Liver (tissue), 9 donors: ENCODE data around the gene GPATCH3. TPM values are rescaled to one million over a fixed set of nuclear protein-coding genes. Genes with fewer than 3 reads are reported as not detected.

ENCODE experiments used
- DNase-seq: peaks from one replicate; pipeline ENCODE4 v3.0.0-alpha.2; 2017; ENCODE audit warnings: low spot score
- H3K27ac ChIP-seq, 2 donors: one replicate each; pipeline ENCODE4 v1.7.0; 2013; ENCODE audit warnings: inconsistent platforms in 2 of 2, low read length in 2 of 2, control low read depth in 1 of 2, low read depth in 1 of 2, mild to moderate bottlenecking in 1 of 2
- H3K27me3 ChIP-seq, 4 donors: one replicate each; pipeline versions ENCODE4 v1.6.1 to v1.7.0; 2013; ENCODE audit warnings: low read length in 3 of 4, inconsistent platforms in 1 of 4, mild to moderate bottlenecking in 1 of 4, moderate library complexity in 1 of 4; ENCODE audit not compliant: control insufficient read depth in 4 of 4, insufficient read depth in 4 of 4
- H3K36me3 ChIP-seq, 4 donors: one replicate each; pipeline versions ENCODE4 v1.6.1 to v1.7.0; 2013; ENCODE audit warnings: low read length in 3 of 4, mild to moderate bottlenecking in 3 of 4, low read depth in 1 of 4, moderate library complexity in 1 of 4; ENCODE audit not compliant: control insufficient read depth in 4 of 4, insufficient read depth in 3 of 4
- H3K4me1 ChIP-seq, 4 donors: one replicate each; pipeline versions ENCODE4 v1.6.1 to v1.7.0; 2013; ENCODE audit warnings: low read length in 3 of 4, mild to moderate bottlenecking in 3 of 4, moderate library complexity in 1 of 4; ENCODE audit not compliant: control insufficient read depth in 4 of 4, insufficient read depth in 4 of 4
- H3K4me3 ChIP-seq, 3 donors: one replicate each; pipeline versions ENCODE4 v1.6.1 to v1.7.0; 2013; ENCODE audit warnings: low read length in 3 of 3, control low read depth in 1 of 3, low read depth in 1 of 3, mild to moderate bottlenecking in 1 of 3
- H3K9ac ChIP-seq, 2 donors: one replicate each; pipeline ENCODE4 v1.7.0; 2013; ENCODE audit warnings: low read length in 2 of 2, mild to moderate bottlenecking in 2 of 2, moderate library complexity in 2 of 2, control low read depth in 1 of 2, low read depth in 1 of 2
- H3K9me3 ChIP-seq, 4 donors: one replicate each; pipeline versions ENCODE4 v1.6.1 to v1.7.0; 2013; ENCODE audit warnings: low read length in 3 of 4; ENCODE audit not compliant: control insufficient read depth in 4 of 4
- ATF3 ChIP-seq: IDR thresholded peaks from 2 replicates; pipeline ENCODE4 v1.6.1; 2016; ENCODE audit warnings: antibody characterized with exemption
- CTCF ChIP-seq: fragments of 150-350 bp; IDR thresholded peaks from 2 replicates; pipeline ENCODE4 v1.5.1; 2017; ENCODE audit warnings: improper control_type of control experiment, low read depth, low read length; ENCODE audit not compliant: missing input control
- EGR1 ChIP-seq, 2 donors: IDR thresholded peaks; 2 replicates each; pipeline ENCODE4 v1.6.1; 2016 to 2018; ENCODE audit warnings: antibody characterized with exemption in 2 of 2, low read depth in 2 of 2
- FOXA1 ChIP-seq: IDR thresholded peaks from 2 replicates; pipeline ENCODE4 v1.6.1; 2016; ENCODE audit warnings: antibody characterized with exemption
- FOXA2 ChIP-seq: IDR thresholded peaks from 2 replicates; pipeline ENCODE4 v1.6.1; 2016; ENCODE audit warnings: antibody characterized with exemption
- GABPA ChIP-seq, 2 donors: IDR thresholded peaks in 1 of 2; conservative IDR thresholded peaks in 1 of 2; 2 replicates each; pipeline ENCODE4 v1.6.1; 2016; ENCODE audit warnings: antibody characterized with exemption in 2 of 2, mild to moderate bottlenecking in 1 of 2, moderate library complexity in 1 of 2
- HNF4A ChIP-seq, 2 donors: conservative IDR thresholded peaks; 2 replicates each; pipeline ENCODE4 v1.6.1; 2016; ENCODE audit warnings: antibody characterized with exemption in 2 of 2, mild to moderate bottlenecking in 2 of 2
- HNF4G ChIP-seq: IDR thresholded peaks from 2 replicates; pipeline ENCODE4 v1.6.1; 2016; ENCODE audit warnings: antibody characterized with exemption
- JUND ChIP-seq, 2 donors: IDR thresholded peaks; 2 replicates each; pipeline ENCODE4 v1.6.1; 2016; ENCODE audit warnings: antibody characterized with exemption in 2 of 2
- NR2F2 ChIP-seq: IDR thresholded peaks from 2 replicates; pipeline ENCODE4 v1.6.1; 2016; ENCODE audit warnings: antibody characterized with exemption
- RAD21 ChIP-seq, 2 donors: IDR thresholded peaks; 2 replicates each; pipeline ENCODE4 v1.6.1; 2016; ENCODE audit warnings: antibody characterized with exemption in 2 of 2, mild to moderate bottlenecking in 2 of 2
- RXRA ChIP-seq, 2 donors: IDR thresholded peaks; 2 replicates each; pipeline ENCODE4 v1.6.1; 2017 to 2018; ENCODE audit warnings: antibody characterized with exemption in 2 of 2, mild to moderate bottlenecking in 1 of 2
- SP1 ChIP-seq: IDR thresholded peaks from 2 replicates; pipeline ENCODE4 v1.6.1; 2018; ENCODE audit warnings: antibody characterized with exemption, mild to moderate bottlenecking
- TAF1 ChIP-seq: conservative IDR thresholded peaks from 2 replicates; pipeline ENCODE4 v1.6.1; 2016; ENCODE audit warnings: antibody characterized with exemption, mild to moderate bottlenecking
- YY1 ChIP-seq: IDR thresholded peaks from 2 replicates; pipeline ENCODE4 v1.6.1; 2016; ENCODE audit warnings: antibody characterized with exemption, mild to moderate bottlenecking
- WGBS: extraction: QIAGEN DNeasy Blood & Tissue Kit; methylation state at CpG from one replicate; pipeline ENCODE4 v1.1.7; 2013; 5-methylcytosine and 5-hydroxymethylcytosine counted together
- polyA plus RNA-seq, 2 donors: library from polyadenylated mRNA; stranded (reverse) in 1 of 2; unstranded in 1 of 2; fragments of 200-250 nt in 1 of 2; fragments of >200 nt in 1 of 2; fragmentation: Nextera tagmentation in 1 of 2; extraction: Ambion mirVana in 1 of 2; gene quantifications; one replicate each; pipeline versions ENCODE4 v1.2.1 to v1.2.3, GENCODE V29; 2013 to 2015
- total RNA-seq, 2 donors: library from RNA; depleted of rRNA; stranded (reverse); fragments of >200 nt; gene quantifications; one replicate each; pipeline ENCODE4 v1.2.3, GENCODE V29; 2014
- TF ChIP-seq, protein P1 (sequence below): IDR thresholded peaks from 2 replicates; pipeline ENCODE4 v1.6.1; 2016; ENCODE audit warnings: antibody characterized with exemption
- TF ChIP-seq, protein P2 (sequence below): IDR thresholded peaks from 2 replicates; pipeline ENCODE4 v1.6.1; 2016; ENCODE audit warnings: antibody characterized with exemption, mild to moderate bottlenecking
- TF ChIP-seq, protein P3 (sequence below): IDR thresholded peaks from 2 replicates; pipeline ENCODE4 v1.6.1; 2016; ENCODE audit warnings: antibody characterized with exemption
- donor health status: healthy.
- donor health status: healthy.
- donor health status: healthy.
- donor health status: healthy.
- donor health status: healthy.

Gene GPATCH3
- total and polyA plus RNA-seq, 4 donors = 5.8 to 6.3 (median 6.2) TPM

- DNase-seq = no peak
- Histone ChIP-seq H3K36me3 (peaks cover 6 to 36% (median 23%) of the 10 kb centered on the region in 4 donors), H3K9ac (no peak overlapping the region), H3K9me3 (no peaks in the 10 kb centered on the region), H3K4me3 (no peak overlapping the region), H3K4me1 (peaks cover 2 to 21% (median 17%) of the 10 kb centered on the region in 4 donors), H3K27me3 (no peaks in the 10 kb centered on the region), H3K27ac (no peak overlapping the region)
- TF ChIP-seq TAF1 (no peak), FOXA2 (no peak), SP1 (no peak), JUND (IDR thresholded peaks at IDR 0.05) (no peak), GABPA (IDR thresholded peaks at IDR 0.05 in 1 of 2, conservative IDR thresholded peaks at IDR 0.05 in 1 of 2) (no peak), RXRA (IDR thresholded peaks at IDR 0.05) (no peak), FOXA1 (no peak), NR2F2 (no peak), CTCF (no peak), HNF4A (conservative IDR thresholded peaks at IDR 0.05) (no peak), RAD21 (IDR thresholded peaks at IDR 0.05) (no peak), EGR1 (IDR thresholded peaks at IDR 0.05; ENCODE audit: low read depth in 2 of 2) (no peak), YY1 (no peak), HNF4G (no peak), ATF3 (no peak)
- TF ChIP-seq, protein P1, sequence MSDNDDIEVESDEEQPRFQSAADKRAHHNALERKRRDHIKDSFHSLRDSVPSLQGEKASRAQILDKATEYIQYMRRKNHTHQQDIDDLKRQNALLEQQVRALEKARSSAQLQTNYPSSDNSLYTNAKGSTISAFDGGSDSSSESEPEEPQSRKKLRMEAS = no peak
- TF ChIP-seq, protein P2, sequence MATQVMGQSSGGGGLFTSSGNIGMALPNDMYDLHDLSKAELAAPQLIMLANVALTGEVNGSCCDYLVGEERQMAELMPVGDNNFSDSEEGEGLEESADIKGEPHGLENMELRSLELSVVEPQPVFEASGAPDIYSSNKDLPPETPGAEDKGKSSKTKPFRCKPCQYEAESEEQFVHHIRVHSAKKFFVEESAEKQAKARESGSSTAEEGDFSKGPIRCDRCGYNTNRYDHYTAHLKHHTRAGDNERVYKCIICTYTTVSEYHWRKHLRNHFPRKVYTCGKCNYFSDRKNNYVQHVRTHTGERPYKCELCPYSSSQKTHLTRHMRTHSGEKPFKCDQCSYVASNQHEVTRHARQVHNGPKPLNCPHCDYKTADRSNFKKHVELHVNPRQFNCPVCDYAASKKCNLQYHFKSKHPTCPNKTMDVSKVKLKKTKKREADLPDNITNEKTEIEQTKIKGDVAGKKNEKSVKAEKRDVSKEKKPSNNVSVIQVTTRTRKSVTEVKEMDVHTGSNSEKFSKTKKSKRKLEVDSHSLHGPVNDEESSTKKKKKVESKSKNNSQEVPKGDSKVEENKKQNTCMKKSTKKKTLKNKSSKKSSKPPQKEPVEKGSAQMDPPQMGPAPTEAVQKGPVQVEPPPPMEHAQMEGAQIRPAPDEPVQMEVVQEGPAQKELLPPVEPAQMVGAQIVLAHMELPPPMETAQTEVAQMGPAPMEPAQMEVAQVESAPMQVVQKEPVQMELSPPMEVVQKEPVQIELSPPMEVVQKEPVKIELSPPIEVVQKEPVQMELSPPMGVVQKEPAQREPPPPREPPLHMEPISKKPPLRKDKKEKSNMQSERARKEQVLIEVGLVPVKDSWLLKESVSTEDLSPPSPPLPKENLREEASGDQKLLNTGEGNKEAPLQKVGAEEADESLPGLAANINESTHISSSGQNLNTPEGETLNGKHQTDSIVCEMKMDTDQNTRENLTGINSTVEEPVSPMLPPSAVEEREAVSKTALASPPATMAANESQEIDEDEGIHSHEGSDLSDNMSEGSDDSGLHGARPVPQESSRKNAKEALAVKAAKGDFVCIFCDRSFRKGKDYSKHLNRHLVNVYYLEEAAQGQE = no peak
- TF ChIP-seq, protein P3, sequence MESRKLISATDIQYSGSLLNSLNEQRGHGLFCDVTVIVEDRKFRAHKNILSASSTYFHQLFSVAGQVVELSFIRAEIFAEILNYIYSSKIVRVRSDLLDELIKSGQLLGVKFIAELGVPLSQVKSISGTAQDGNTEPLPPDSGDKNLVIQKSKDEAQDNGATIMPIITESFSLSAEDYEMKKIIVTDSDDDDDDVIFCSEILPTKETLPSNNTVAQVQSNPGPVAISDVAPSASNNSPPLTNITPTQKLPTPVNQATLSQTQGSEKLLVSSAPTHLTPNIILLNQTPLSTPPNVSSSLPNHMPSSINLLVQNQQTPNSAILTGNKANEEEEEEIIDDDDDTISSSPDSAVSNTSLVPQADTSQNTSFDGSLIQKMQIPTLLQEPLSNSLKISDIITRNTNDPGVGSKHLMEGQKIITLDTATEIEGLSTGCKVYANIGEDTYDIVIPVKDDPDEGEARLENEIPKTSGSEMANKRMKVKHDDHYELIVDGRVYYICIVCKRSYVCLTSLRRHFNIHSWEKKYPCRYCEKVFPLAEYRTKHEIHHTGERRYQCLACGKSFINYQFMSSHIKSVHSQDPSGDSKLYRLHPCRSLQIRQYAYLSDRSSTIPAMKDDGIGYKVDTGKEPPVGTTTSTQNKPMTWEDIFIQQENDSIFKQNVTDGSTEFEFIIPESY = no peak
- 95% methylated on average over 9 of the region's 9 CpGs for WGBS
Observed at GRCh38 chr1:26897351-26897750, 2.9 kb downstream of the GPATCH3 start.
